Stimulated activated naive CD4-positive, alpha-beta T cell (primary cell): ENCODE results near the gene SPAG17.

Source experiments
- DNase-seq, 6 experiments: peaks; one replicate each; lab custom pipeline; 2025; lab: John Stamatoyannopoulos, UW

SPAG17 gene

GRCh38 chr1:118185084-118185832 is at the start of gene SPAG17:
Gene SPAG17, minus strand, starts transcription at chr1:118185228. Its CDS starts 71 bp downstream, at chr1:118185157.
- DNase-seq = no peak

DNA sequence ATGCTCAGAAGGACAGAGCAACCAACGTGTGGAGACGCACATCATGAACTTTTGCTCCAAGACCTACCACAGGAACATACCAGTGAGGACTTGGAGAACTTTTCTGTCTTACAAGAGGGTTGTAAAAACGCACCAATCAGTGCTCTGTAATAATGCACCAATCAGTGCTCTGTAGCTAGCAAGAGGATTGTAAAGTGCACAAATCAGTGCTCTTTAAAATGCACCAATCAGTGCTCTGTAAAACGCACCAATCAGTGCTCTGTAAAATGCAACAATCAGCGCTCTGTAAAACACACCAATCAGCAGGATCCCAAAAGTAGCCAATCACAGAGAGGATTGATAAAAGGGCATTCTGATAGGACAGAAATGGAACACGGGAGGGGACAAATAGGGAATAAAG is 40.4 kb upstream of the SPAG17 start:
- DNase-seq = no peak

DNA sequence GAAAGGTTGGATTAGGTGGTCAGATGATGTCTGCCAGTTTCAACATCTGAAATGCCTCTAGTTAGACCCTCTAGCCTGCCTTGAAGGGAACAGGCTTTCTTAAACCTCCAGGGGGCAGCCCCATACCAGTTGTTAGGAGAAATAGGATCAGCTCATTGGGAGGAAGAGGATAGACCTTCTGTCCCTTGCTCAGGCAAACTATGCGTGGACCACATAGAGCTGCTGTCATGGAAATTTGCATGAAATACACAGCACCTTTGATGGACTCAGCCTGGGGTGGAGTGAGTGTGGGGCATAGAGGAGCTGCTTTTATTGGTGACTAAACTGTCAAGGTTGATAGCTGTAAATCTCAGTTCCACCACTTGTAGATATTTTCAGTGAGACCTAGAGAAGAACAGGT is 38.4 kb upstream of the SPAG17 start:
- DNase-seq = no peak

GRCh38 chr1:118219438-118219837 is 34.4 kb upstream of the SPAG17 start:
- no peak for DNase-seq

- no peak for DNase-seq
These were observed 32.3 kb upstream of the SPAG17 start for GRCh38 chr1:118217141-118217838.

DNA sequence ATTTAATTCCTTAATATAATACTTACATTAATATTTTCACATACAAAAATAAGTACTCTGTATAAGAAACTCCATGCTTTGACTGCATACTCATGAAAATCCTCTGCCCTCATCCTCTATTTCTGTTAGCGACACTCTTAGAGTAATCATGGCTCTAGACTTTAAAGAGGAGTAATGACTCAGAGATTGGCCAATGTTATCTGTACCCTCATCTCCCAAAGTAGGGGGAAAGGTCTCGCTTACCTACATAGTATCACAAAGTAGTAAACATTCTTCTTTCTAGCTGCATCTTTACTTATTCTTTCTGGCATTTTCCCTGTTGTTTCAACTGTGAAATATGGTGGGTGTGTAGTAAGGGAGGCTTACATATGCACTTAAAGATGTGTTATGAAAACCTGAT is 29.8 kb upstream of the SPAG17 start:
- no peak for DNase-seq

DNA sequence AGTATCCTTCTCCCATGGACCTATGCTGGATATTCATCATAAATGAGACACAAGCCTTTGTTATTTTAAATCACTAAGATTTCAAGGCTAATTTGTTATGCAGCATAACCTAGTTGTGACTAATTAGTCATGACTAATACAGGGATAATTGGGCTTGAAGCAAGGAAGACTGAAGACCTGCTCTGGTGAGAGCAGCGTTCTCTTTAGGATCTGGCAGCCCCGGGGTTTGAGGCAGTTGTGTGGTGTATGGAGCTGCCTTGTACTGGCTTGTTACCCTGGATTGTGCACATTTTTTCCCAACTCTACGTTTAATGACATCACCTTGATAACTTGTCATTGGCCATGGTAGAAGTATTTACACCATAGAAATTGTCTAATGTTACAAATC is 25.7 kb upstream of the SPAG17 start:
- DNase-seq = no peak

- no peak for DNase-seq
These were observed 25.2 kb upstream of the SPAG17 start for GRCh38 chr1:118210051-118210722.

DNA sequence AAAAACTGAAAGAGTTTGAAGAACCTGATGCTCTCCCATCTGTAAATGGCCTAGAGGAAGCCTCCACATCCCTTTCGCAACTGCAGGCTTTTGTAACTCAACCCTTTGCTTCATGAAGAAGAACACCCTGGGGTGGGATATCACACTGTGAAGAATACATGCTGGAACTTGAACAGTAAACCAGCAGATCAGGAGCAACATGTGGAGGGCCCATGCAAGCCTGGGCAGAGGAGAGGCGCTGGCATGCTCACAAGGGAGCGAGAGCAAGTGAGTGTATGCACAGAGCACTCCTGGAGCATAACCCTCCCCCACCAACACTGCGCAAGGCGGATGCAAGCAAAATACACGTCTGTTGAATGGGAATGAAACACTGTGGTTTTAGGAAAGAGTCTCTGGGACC is 24.6 kb upstream of the SPAG17 start:
- no peak for DNase-seq

- DNase-seq = no peak
These were observed 21.9 kb upstream of the SPAG17 start for GRCh38 chr1:118206966-118207365.

GRCh38 chr1:118204648-118205047 is 19.6 kb upstream of the SPAG17 start:
- no peak for DNase-seq

GRCh38 chr1:118204105-118204504 is 19.1 kb upstream of the SPAG17 start:
- no peak for DNase-seq

DNA sequence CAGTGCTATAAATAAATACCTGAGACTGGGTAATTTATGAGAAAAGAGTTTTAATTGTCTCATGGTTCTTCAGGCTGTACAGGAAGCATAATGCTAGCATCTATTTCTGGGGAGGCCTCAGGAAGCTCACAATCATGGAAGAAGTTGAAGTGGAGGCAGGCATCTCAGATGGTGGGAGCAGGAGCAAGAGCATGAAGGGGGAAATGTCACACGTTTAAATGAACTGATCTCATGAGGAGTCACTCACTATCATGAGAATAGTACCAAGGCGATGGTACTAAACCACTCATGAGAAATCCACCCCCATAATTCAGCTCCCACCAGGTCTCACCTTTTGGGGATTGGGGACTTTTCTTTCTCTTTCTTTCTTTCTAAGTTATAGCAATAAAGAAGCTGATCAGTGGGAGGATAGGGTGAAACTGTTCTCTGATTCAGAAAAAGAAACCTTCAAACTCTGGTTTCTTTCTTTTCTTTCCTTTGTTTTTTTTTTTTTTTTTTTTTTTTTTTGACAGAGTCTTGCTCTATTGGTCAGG is 17.1 kb upstream of the SPAG17 start:
- DNase-seq = no peak

DNA sequence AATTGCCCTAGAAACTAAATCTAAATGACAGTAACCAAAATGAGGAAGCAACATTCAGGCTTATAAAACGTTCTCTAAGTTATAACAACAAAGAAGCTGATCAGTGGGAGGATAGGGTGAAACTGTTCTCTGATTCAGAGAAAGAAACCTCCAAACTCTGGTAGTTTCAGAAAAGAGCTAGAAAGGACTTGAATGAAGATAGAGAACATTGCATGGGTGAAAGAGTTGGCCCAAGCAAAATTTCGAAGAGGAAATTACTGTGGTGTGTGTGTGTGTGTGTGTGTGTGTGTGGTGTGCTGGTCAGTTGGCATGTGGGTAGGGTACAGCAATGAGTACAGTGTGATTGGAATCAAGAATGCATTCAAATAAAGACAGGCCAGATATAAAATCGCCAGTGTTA is 16.5 kb upstream of the SPAG17 start:
- DNase-seq = no peak

- DNase-seq = no peak
These were observed 15.8 kb upstream of the SPAG17 start for GRCh38 chr1:118200836-118201235.

- no peak for DNase-seq
These were observed 5.5 kb upstream of the SPAG17 start for GRCh38 chr1:118190561-118190960.

DNA sequence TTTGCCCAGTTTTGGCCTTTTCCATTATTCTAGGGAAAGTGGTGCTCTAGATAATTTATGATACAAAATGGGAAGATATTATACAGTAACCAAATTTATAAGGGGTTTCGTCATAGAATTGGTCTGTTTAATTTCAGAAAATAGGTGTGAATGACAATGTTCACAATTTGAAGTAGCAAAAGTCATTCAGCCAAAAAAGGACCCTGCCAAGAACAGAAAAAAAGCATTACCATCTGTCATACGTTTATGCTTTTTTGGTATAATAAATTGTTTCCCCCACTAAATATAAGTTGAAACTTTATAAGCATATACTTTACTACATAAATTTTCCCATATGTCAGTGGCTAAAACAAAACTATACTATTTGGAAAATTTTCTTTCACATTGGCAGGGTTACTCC is 4.5 kb upstream of the SPAG17 start:
- no peak for DNase-seq

DNA sequence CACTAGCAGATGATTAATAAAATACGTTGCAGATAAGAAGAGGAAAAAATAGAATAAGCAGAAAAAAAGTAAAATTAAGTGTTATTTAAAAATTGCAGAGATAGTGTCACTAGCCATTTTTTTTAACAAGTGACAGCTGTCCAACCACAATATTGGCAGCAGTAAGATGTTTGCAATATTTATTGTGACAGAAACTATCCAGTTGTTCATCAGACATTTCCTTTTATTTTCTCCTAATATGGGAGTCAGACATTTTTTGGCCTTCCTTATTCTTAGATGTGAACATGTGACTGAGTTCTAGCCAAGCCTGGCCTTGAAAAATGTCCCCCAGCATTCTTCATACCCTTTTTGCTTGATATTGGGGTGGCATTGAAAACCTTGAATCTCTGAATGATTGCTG is 3.4 kb upstream of the SPAG17 start:
- no peak for DNase-seq

DNA sequence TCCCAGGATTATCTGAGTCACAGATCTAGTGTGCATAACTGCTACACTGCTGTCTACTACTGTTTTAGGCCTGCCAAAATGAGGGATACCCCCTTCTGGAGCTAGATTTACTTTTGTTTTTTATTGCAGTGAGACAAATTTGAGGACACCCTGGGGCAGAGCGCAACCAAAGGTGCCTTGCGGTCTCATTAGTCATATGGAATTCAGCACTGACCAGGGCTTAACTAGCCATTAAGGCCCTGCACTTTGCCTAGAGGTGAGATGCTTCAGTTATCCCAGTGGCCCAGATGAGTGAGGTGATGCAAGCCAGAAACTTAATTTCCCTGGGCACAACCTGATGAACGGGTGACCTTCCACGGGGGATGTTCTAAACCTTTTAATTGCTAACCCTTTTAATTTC is 998 bp upstream of the SPAG17 start:
- DNase-seq = no peak

- no peak for DNase-seq
These were observed 317 bp downstream of the SPAG17 start for GRCh38 chr1:118184739-118185083.

DNA sequence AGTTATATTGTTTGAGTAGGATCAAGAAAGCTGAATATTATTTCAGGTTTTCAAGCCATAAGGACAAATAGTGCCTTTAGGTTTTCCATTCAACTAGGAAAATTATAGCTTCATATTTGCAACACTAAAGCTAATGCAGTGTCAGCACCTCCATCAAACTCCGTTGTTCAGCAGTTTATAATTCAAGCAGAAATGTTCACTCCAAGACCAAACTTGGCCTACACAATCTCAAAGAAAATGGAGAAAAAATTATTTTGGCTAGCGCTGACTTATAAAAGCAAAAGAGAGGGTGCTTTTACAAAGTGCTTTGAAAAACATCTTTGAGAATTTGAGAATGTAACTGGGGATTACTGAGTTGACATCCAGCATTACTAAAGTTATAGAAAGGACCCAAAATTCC is 1.4 kb downstream of the SPAG17 start:
- DNase-seq = no peak

DNA sequence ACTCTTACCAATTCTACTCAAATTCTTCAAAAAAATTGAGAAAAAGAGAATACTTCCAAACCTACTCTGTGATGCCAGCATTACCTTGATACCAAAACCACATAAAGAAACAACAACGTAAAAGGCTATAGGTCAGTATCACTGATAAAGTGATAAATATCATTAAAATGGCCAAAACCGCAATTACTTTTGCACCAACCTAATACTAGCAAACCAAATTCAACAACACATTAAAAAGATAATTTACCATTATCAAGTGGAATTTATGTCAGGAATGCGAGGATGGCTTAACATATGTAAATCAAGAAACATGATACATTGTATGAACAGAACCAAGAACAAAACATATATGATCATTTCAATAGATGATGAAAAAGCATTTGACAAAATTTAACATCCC is 7.0 kb downstream of the SPAG17 start:
- DNase-seq = no peak

DNA sequence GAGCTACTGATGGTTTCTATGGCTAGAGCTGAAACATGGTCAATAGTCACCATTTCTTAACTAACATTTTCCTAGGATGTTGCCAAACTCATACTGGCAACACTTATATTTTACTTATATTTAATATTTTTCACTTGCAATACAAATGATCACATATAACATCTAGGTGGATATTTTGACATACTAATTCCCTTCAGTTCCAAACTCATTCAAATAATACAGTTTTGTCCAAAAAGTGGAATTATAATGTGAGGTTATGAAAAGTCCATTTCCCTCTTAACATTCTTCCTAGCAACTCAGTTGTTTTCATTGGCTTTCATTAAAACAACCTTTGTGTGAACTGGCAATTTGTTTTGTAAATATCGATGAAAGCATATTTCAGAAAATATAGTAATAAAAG is 16.0 kb downstream of the SPAG17 start:
- no peak for DNase-seq
